ENCODE data around the gene CNOT2. TPM values are rescaled to one million over a fixed set of nuclear protein-coding genes. Genes with fewer than 3 reads are reported as not detected.

The CNOT2 gene
- total RNA-seq, 1 donor from 2014 or later, result 48.7 TPM

GRCh38 chr12:70214972-70215617 lies 28.1 kb upstream of the CNOT2 start:
- TF ChIP-seq CTCF (IDR thresholded peaks at IDR 0.05), result no peak
- no peak overlapping the region for H3K4me3 Mint-ChIP-seq (ENCODE audit: unreplicated experiment)
- H3K27me3 Mint-ChIP-seq (ENCODE audit: low read depth), result no peaks in the 10 kb centered on the region
- H3K9me3 Mint-ChIP-seq (ENCODE audit: low read depth), result peaks cover 29% of the 10 kb centered on the region
- H3K4me1 Mint-ChIP-seq (ENCODE audit: low read depth), result peaks cover 3% of the 10 kb centered on the region
- peaks cover 15% of the 10 kb centered on the region for H3K36me3 Mint-ChIP-seq (ENCODE audit: low read depth)
- no peak for DNase-seq (ENCODE audit: low spot score)
- no peak overlapping the region for H3K27ac Mint-ChIP-seq (ENCODE audit: unreplicated experiment)

DNA sequence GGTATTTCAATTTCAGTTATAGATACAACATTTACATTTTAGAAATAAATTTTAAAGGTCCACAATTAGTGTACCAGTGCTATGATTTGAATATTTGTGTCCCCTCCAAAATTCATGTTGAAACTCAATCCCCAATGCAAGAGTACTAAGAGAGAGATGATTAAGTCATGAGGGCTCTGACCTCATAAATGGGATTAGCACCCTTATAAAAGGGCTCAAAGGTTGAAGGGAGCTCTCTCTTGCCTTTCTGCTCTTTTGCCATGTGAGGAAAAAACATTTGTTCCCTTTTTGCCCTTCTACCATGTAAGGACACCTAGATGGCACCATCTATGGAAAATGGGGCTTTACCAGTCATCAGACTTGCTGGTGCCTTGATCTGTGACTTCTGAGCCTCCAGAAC lies 25.8 kb upstream of the CNOT2 start:
- no peak overlapping the region for H3K4me3 Mint-ChIP-seq (ENCODE audit: unreplicated experiment)
- H3K4me1 Mint-ChIP-seq (ENCODE audit: low read depth), result peaks cover 3% of the 10 kb centered on the region
- no peak for TF ChIP-seq CTCF (IDR thresholded peaks at IDR 0.05)
- DNase-seq (ENCODE audit: low spot score), result no peak
- H3K36me3 Mint-ChIP-seq (ENCODE audit: low read depth), result peaks cover 12% of the 10 kb centered on the region
- H3K9me3 Mint-ChIP-seq (ENCODE audit: low read depth), result peaks cover 17% of the 10 kb centered on the region
- no peak overlapping the region for H3K27ac Mint-ChIP-seq (ENCODE audit: unreplicated experiment)
- H3K27me3 Mint-ChIP-seq (ENCODE audit: low read depth), result no peaks in the 10 kb centered on the region

- peaks cover 3% of the 10 kb centered on the region for H3K4me1 Mint-ChIP-seq (ENCODE audit: low read depth)
- no peak overlapping the region for H3K27ac Mint-ChIP-seq (ENCODE audit: unreplicated experiment)
- no peak for TF ChIP-seq CTCF (IDR thresholded peaks at IDR 0.05)
- no peak overlapping the region for H3K4me3 Mint-ChIP-seq (ENCODE audit: unreplicated experiment)
- H3K9me3 Mint-ChIP-seq (ENCODE audit: low read depth), result no peaks in the 10 kb centered on the region
- H3K27me3 Mint-ChIP-seq (ENCODE audit: low read depth), result no peaks in the 10 kb centered on the region
- no peak for DNase-seq (ENCODE audit: low spot score)
- H3K36me3 Mint-ChIP-seq (ENCODE audit: low read depth), result no peaks in the 10 kb centered on the region
These were observed 21.6 kb upstream of the CNOT2 start for GRCh38 chr12:70221626-70222025.

DNA sequence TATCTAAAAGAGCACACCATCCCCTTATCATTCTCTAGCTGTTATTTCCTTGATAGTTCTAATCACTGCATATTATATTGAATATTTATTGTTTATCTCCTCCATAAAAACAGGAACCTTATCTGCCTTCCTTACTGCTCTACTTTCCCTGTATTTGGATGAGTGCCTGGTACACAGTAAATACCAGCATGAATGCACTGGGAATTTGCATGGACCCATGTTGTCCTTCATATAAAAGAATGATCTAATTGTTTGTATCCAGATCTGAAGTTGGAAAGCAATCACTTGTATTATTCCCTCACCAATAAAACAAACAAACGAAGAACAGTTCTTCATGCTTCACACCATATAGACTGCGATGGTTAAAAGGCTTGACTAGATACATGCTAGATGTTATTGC lies 15.3 kb upstream of the CNOT2 start:
- H3K27me3 Mint-ChIP-seq (ENCODE audit: low read depth), result no peaks in the 10 kb centered on the region
- no peak for TF ChIP-seq CTCF (IDR thresholded peaks at IDR 0.05)
- H3K9me3 Mint-ChIP-seq (ENCODE audit: low read depth), result no peaks in the 10 kb centered on the region
- no peak overlapping the region for H3K27ac Mint-ChIP-seq (ENCODE audit: unreplicated experiment)
- no peaks in the 10 kb centered on the region for H3K4me1 Mint-ChIP-seq (ENCODE audit: low read depth)
- no peak for DNase-seq (ENCODE audit: low spot score)
- H3K4me3 Mint-ChIP-seq (ENCODE audit: unreplicated experiment), result no peak overlapping the region
- H3K36me3 Mint-ChIP-seq (ENCODE audit: low read depth), result no peaks in the 10 kb centered on the region

GRCh38 chr12:70230934-70231606 lies 12.2 kb upstream of the CNOT2 start:
- Mint-ChIP-seq H3K27ac (ENCODE audit: unreplicated experiment) (no peak overlapping the region), H3K27me3 (ENCODE audit: low read depth) (no peaks in the 10 kb centered on the region), H3K36me3 (ENCODE audit: low read depth) (no peaks in the 10 kb centered on the region), H3K9me3 (ENCODE audit: low read depth) (no peaks in the 10 kb centered on the region), H3K4me1 (ENCODE audit: low read depth) (no peaks in the 10 kb centered on the region), H3K4me3 (ENCODE audit: unreplicated experiment) (no peak overlapping the region)
- TF ChIP-seq CTCF (IDR thresholded peaks at IDR 0.05), result no peak
- no peak for DNase-seq (ENCODE audit: low spot score)
